ENCODE results near the gene HSD17B12. TPM values are rescaled to one million over a fixed set of nuclear protein-coding genes. Genes with fewer than 3 reads are reported as not detected.

The HSD17B12 gene
- polyA plus RNA-seq, 3 donors: 82.6 to 94.1 (median 90.1) TPM

GRCh38 chr11:43687120-43687791, 6.7 kb downstream of the HSD17B12 start:
- no peak for DNase-seq (ENCODE audit: low read depth in 3 of 3, low spot score in 2 of 3)

GRCh38 chr11:43688394-43688793, 7.9 kb downstream of the HSD17B12 start:
- DNase-seq (ENCODE audit: low read depth in 3 of 3, low spot score in 2 of 3): no peak

- DNase-seq (ENCODE audit: low read depth in 3 of 3, low spot score in 2 of 3): no peak
These were observed 8.6 kb downstream of the HSD17B12 start for GRCh38 chr11:43689167-43689566.

- DNase-seq (ENCODE audit: low read depth in 3 of 3, low spot score in 2 of 3): no peak
These were observed 10.6 kb downstream of the HSD17B12 start for GRCh38 chr11:43690929-43691725.

GRCh38 chr11:43691806-43692205, 11.3 kb downstream of the HSD17B12 start:
- DNase-seq (ENCODE audit: low read depth in 3 of 3, low spot score in 2 of 3): no peak

- DNase-seq (ENCODE audit: low read depth in 3 of 3, low spot score in 2 of 3): no peak
These were observed 12.5 kb downstream of the HSD17B12 start for GRCh38 chr11:43693069-43693468.

- DNase-seq (ENCODE audit: low read depth in 3 of 3, low spot score in 2 of 3): no peak
These were observed 13.2 kb downstream of the HSD17B12 start for GRCh38 chr11:43693731-43694130.

GRCh38 chr11:43694477-43694876, 13.9 kb downstream of the HSD17B12 start:
- no peak for DNase-seq (ENCODE audit: low read depth in 3 of 3, low spot score in 2 of 3)

GRCh38 chr11:43697679-43698078, 17.1 kb downstream of the HSD17B12 start:
- DNase-seq (ENCODE audit: low read depth in 3 of 3, low spot score in 2 of 3): no peak

GRCh38 chr11:43699870-43700269, 19.3 kb downstream of the HSD17B12 start:
- no peak for DNase-seq (ENCODE audit: low read depth in 3 of 3, low spot score in 2 of 3)

- DNase-seq (ENCODE audit: low read depth in 3 of 3, low spot score in 2 of 3): no peak
These were observed 26.1 kb downstream of the HSD17B12 start for GRCh38 chr11:43706631-43707030.

- no peak for DNase-seq (ENCODE audit: low read depth in 3 of 3, low spot score in 2 of 3)
These were observed 28.2 kb downstream of the HSD17B12 start for GRCh38 chr11:43708776-43709175.

GRCh38 chr11:43709689-43710088, 29.2 kb downstream of the HSD17B12 start:
- DNase-seq (ENCODE audit: low read depth in 3 of 3, low spot score in 2 of 3): no peak

GRCh38 chr11:43712676-43713075, 32.1 kb downstream of the HSD17B12 start:
- DNase-seq (ENCODE audit: low read depth in 3 of 3, low spot score in 2 of 3): no peak

- DNase-seq (ENCODE audit: low read depth in 3 of 3, low spot score in 2 of 3): no peak
These were observed 37.8 kb downstream of the HSD17B12 start for GRCh38 chr11:43718373-43718772.

- DNase-seq (ENCODE audit: low read depth in 3 of 3, low spot score in 2 of 3): no peak
These were observed 43.1 kb downstream of the HSD17B12 start for GRCh38 chr11:43723617-43724016.

- no peak for DNase-seq (ENCODE audit: low read depth in 3 of 3, low spot score in 2 of 3)
These were observed 51.7 kb downstream of the HSD17B12 start for GRCh38 chr11:43732225-43732624.

- no peak for DNase-seq (ENCODE audit: low read depth in 3 of 3, low spot score in 2 of 3)
These were observed 53.7 kb downstream of the HSD17B12 start for GRCh38 chr11:43734256-43734655.

- no peak for DNase-seq (ENCODE audit: low read depth in 3 of 3, low spot score in 2 of 3)
These were observed 54.6 kb downstream of the HSD17B12 start for GRCh38 chr11:43735115-43735514.

- no peak for DNase-seq (ENCODE audit: low read depth in 3 of 3, low spot score in 2 of 3)
These were observed 55.4 kb downstream of the HSD17B12 start for GRCh38 chr11:43735961-43736360.

- DNase-seq (ENCODE audit: low read depth in 3 of 3, low spot score in 2 of 3): no peak
These were observed 56.1 kb downstream of the HSD17B12 start for GRCh38 chr11:43736502-43737200.

- no peak for DNase-seq (ENCODE audit: low read depth in 3 of 3, low spot score in 2 of 3)
These were observed 56.7 kb downstream of the HSD17B12 start for GRCh38 chr11:43737201-43737590.

Measured in right renal cortex interstitium (tissue), 3 donors.